ENCODE results near the gene KCTD16. TPM values are rescaled to one million over a fixed set of nuclear protein-coding genes. Genes with fewer than 3 reads are reported as not detected.

The KCTD16 gene
- total and polyA plus RNA-seq, 12 donors: 0.02 to 0.42 (median 0.10) TPM; not detected in 2

GRCh38 chr5:144510845-144511579 lies 340.3 kb downstream of the KCTD16 start:
- no peak for TF ChIP-seq CTCF (IDR thresholded peaks at IDR 0.05)

DNA sequence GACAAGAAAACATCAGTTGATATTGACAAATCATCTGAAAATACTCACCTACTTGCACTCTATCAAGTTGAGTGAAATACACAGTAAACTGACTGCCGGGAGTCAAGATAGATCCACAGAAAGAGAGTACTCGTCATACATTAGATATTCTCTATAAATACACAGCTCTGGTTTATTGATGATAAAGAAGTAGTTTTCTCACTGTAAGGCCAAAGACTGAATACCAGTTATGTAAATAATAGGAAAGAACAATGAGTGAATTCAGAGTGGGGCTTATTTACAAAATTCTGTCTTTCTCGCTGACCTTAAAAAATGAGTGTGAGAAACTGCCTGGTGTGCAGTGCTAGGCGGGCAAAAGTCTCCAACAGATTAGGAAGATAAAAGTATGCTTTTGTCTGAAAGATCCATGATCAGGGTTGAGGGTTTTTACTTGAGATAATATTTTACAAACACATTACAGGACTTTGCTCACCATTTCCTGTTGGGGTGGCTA lies 341.0 kb downstream of the KCTD16 start:
- H3K4me3 ChIP-seq: no peak overlapping the region
- no peaks in the 10 kb centered on the region for H3K27me3 ChIP-seq
- 58 to 67% methylated on average over 4 of the region's 4 CpGs for WGBS, 2 donors
- DNase-seq (no peak), ATAC-seq (no peak)
- H3K27ac ChIP-seq: no peak overlapping the region
- peaks cover 0 to 22% (median 0%) of the 10 kb centered on the region in 11 donors for H3K9me3 ChIP-seq
- TF ChIP-seq CTCF (IDR thresholded peaks at IDR 0.05): no peak
- H3K4me1 ChIP-seq: no peaks in the 10 kb centered on the region
- intact Hi-C loops (cut with DNase I): no loop called here
- H3K36me3 ChIP-seq: no peaks in the 10 kb centered on the region

More at GRCh38 chr5:144510845-144511579, 340.3 kb downstream of the KCTD16 start:
- no peaks in the 10 kb centered on the region for H3K27me3 ChIP-seq
- H3K27ac ChIP-seq: no peak overlapping the region
- ATAC-seq: no peak
- H3K9me3 ChIP-seq: peaks cover 0 to 22% (median 0%) of the 10 kb centered on the region in 11 donors
- WGBS, 2 donors: 57 to 61% methylated on average over 10 of the region's 10 CpGs
- no peak overlapping the region for H3K4me3 ChIP-seq
- DNase-seq: no peak
- no peaks in the 10 kb centered on the region for H3K4me1 ChIP-seq
- no peaks in the 10 kb centered on the region for H3K36me3 ChIP-seq
- intact Hi-C loops (cut with DNase I): no loop called here

- WGBS, 2 donors: 53 to 84% methylated on average over 1 of the region's 1 CpG
- H3K27ac ChIP-seq: no peak overlapping the region
- peaks cover 0 to 12% (median 0%) of the 10 kb centered on the region in 11 donors for H3K9me3 ChIP-seq
- no peak for TF ChIP-seq CTCF (IDR thresholded peaks at IDR 0.05)
- intact Hi-C loops (cut with DNase I): no loop called here
- ATAC-seq (no peak), DNase-seq (no peak)
- no peaks in the 10 kb centered on the region for H3K36me3 ChIP-seq
- no peak overlapping the region for H3K4me3 ChIP-seq
- H3K4me1 ChIP-seq: no peaks in the 10 kb centered on the region
- no peaks in the 10 kb centered on the region for H3K27me3 ChIP-seq
These were observed 352.0 kb downstream of the KCTD16 start for GRCh38 chr5:144522698-144523097.

- H3K27ac ChIP-seq: no peak overlapping the region
- no peaks in the 10 kb centered on the region for H3K27me3 ChIP-seq
- H3K4me3 ChIP-seq: no peak overlapping the region
- peaks cover 0 to 19% (median 0%) of the 10 kb centered on the region in 11 donors for H3K9me3 ChIP-seq
- no peak for DNase-seq
- H3K36me3 ChIP-seq: no peaks in the 10 kb centered on the region
- 63 to 68% methylated on average over 1 of the region's 1 CpG for WGBS, 2 donors
- H3K4me1 ChIP-seq: no peaks in the 10 kb centered on the region
- TF ChIP-seq CTCF (IDR thresholded peaks at IDR 0.05): no peak
- ATAC-seq: no peak
- intact Hi-C loops (cut with DNase I): no loop called here
These were observed 354.3 kb downstream of the KCTD16 start for GRCh38 chr5:144525000-144525399.

Measured in heart right ventricle (tissue), 16 donors.